SK-N-SH treated with all-trans-retinoic acid at 6 μM for 48 hours (cell line): ENCODE measurements around the gene ZNF385C.

Source experiments
- ARNTL ChIP-seq: fragments of 450-650 bp; formaldehyde crosslinking; IDR thresholded peaks from 2 replicates; pipeline ENCODE4 v1.5.0; 2020; ENCODE audit warnings: low read depth, mild to moderate bottlenecking, moderate library complexity, borderline replicate concordance
- CREB5 ChIP-seq: fragments of 250-450 bp; sonication (Bioruptor Pico); IDR thresholded peaks from 2 replicates; pipeline ENCODE4 v1.5.1; 2020; ENCODE audit warnings: low read depth, mild to moderate bottlenecking, moderate library complexity
- CSDC2 ChIP-seq: fragments of 250-450 bp; sonication (Bioruptor Pico); IDR thresholded peaks from 2 replicates; pipeline ENCODE4 v1.5.0; 2020; ENCODE audit warnings: mild to moderate bottlenecking, moderate library complexity
- ESRRG ChIP-seq: fragments of 250-450 bp; sonication (Bioruptor Pico); IDR thresholded peaks from 2 replicates; pipeline ENCODE4 v1.6.1; 2021; ENCODE audit warnings: mild to moderate bottlenecking
- ISL1 ChIP-seq: fragments of 250-450 bp; sonication (Bioruptor Pico); IDR thresholded peaks from 2 replicates; pipeline ENCODE4 v2.1.2; 2022; ENCODE audit warnings: mild to moderate bottlenecking, moderate library complexity
- PPARA ChIP-seq: fragments of 250-450 bp; sonication (Bioruptor Pico); IDR thresholded peaks from 2 replicates; pipeline ENCODE4 v1.5.0; 2020; ENCODE audit warnings: mild to moderate bottlenecking, borderline replicate concordance
- RARB ChIP-seq: fragments of 250-450 bp; sonication (Bioruptor Pico); IDR thresholded peaks from 2 replicates; pipeline ENCODE4 v1.8.0; 2021; ENCODE audit warnings: mild to moderate bottlenecking, moderate library complexity
- SNAI2 ChIP-seq: fragments of 250-450 bp; sonication (Bioruptor Pico); IDR thresholded peaks from 2 replicates; pipeline ENCODE4 v1.5.0; 2020; ENCODE audit warnings: mild to moderate bottlenecking, moderate library complexity
- TCF4 ChIP-seq: fragments of 250-450 bp; sonication (Bioruptor Pico); IDR thresholded peaks from 2 replicates; pipeline ENCODE4 v1.8.0; 2021; ENCODE audit warnings: mild to moderate bottlenecking, moderate library complexity, borderline replicate concordance
- ZFP3 ChIP-seq: fragments of 250-450 bp; sonication (Bioruptor Pico); IDR thresholded peaks from 2 replicates; pipeline ENCODE4 v1.5.0; 2020; ENCODE audit warnings: mild to moderate bottlenecking, moderate library complexity
- ZFP30 ChIP-seq: fragments of 450-650 bp; formaldehyde crosslinking; IDR thresholded peaks from 2 replicates; pipeline ENCODE4 v1.5.0; 2022; ENCODE audit warnings: mild to moderate bottlenecking, moderate library complexity
- TF ChIP-seq, protein P1 (sequence below): fragments of 250-450 bp; sonication (Bioruptor Pico); IDR thresholded peaks from 2 replicates; pipeline ENCODE4 v1.5.0; 2020; ENCODE audit warnings: mild to moderate bottlenecking, moderate library complexity
- TF ChIP-seq, protein P2 (sequence below): fragments of 250-450 bp; sonication (Bioruptor Pico); IDR thresholded peaks from 2 replicates; pipeline ENCODE4 v1.8.0; 2020; ENCODE audit warnings: mild to moderate bottlenecking, moderate library complexity, borderline replicate concordance

DNA sequence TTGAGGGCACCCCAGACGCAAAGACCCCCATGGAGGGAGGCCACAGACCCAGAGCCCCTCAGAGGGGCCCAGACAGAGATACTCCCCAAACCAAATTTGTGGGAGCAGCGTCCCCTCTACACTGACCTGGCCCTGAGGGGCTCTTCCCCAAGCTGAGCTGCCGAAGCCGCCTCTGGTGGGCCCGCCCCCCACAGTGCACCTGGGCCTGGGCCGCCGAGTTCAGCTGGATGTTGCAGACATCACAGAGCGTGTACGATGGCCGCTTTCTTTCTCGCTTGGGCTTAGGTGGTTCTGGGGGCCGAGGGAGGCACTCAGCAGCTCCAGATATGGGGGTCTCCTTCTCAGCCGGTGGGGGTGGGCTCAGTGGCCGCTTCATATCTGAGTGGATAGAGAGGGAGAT, 35.6 kb downstream of the ZNF385C start:
- TF ChIP-seq TCF4 (no peak), ZFP3 (CRISPR knock-in tag) (no peak), ZFP30 (CRISPR knock-in tag) (no peak), SNAI2 (CRISPR knock-in tag) (no peak), CREB5 (CRISPR knock-in tag) (no peak), ISL1 (CRISPR knock-in tag) (no peak), RARB (CRISPR knock-in tag) (no peak), PPARA (CRISPR knock-in tag) (no peak), ESRRG (CRISPR knock-in tag) (no peak), CSDC2 (CRISPR knock-in tag) (no peak), ARNTL (CRISPR knock-in tag) (no peak)
- TF ChIP-seq, protein P1, sequence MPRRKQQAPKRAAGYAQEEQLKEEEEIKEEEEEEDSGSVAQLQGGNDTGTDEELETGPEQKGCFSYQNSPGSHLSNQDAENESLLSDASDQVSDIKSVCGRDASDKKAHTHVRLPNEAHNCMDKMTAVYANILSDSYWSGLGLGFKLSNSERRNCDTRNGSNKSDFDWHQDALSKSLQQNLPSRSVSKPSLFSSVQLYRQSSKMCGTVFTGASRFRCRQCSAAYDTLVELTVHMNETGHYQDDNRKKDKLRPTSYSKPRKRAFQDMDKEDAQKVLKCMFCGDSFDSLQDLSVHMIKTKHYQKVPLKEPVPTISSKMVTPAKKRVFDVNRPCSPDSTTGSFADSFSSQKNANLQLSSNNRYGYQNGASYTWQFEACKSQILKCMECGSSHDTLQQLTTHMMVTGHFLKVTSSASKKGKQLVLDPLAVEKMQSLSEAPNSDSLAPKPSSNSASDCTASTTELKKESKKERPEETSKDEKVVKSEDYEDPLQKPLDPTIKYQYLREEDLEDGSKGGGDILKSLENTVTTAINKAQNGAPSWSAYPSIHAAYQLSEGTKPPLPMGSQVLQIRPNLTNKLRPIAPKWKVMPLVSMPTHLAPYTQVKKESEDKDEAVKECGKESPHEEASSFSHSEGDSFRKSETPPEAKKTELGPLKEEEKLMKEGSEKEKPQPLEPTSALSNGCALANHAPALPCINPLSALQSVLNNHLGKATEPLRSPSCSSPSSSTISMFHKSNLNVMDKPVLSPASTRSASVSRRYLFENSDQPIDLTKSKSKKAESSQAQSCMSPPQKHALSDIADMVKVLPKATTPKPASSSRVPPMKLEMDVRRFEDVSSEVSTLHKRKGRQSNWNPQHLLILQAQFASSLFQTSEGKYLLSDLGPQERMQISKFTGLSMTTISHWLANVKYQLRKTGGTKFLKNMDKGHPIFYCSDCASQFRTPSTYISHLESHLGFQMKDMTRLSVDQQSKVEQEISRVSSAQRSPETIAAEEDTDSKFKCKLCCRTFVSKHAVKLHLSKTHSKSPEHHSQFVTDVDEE (CRISPR knock-in tag), result no peak
- TF ChIP-seq, protein P2, sequence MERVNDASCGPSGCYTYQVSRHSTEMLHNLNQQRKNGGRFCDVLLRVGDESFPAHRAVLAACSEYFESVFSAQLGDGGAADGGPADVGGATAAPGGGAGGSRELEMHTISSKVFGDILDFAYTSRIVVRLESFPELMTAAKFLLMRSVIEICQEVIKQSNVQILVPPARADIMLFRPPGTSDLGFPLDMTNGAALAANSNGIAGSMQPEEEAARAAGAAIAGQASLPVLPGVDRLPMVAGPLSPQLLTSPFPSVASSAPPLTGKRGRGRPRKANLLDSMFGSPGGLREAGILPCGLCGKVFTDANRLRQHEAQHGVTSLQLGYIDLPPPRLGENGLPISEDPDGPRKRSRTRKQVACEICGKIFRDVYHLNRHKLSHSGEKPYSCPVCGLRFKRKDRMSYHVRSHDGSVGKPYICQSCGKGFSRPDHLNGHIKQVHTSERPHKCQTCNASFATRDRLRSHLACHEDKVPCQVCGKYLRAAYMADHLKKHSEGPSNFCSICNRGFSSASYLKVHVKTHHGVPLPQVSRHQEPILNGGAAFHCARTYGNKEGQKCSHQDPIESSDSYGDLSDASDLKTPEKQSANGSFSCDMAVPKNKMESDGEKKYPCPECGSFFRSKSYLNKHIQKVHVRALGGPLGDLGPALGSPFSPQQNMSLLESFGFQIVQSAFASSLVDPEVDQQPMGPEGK (CRISPR knock-in tag), result no peak
